Measurements from ENCODE around the gene GRIK4.

Gene GRIK4

GRCh38 chr11:120626791-120627190 lies 115.2 kb downstream of the GRIK4 start:
- H3K4me1 ChIP-seq (ENCODE audit: insufficient read depth, poor library complexity, severe bottlenecking): no peaks in the 10 kb centered on the region
- no peaks in the 10 kb centered on the region for H3K36me3 ChIP-seq (ENCODE audit: low read depth)
- TF ChIP-seq CTCF (IDR thresholded peaks at IDR 0.05; ENCODE audit: poor library complexity, severe bottlenecking): no peak
- DNase-seq (ENCODE audit: low spot score): no peak
- H3K27ac ChIP-seq (ENCODE audit: poor library complexity, severe bottlenecking): no peak overlapping the region
- H3K9me3 ChIP-seq (ENCODE audit: severe bottlenecking): no peaks in the 10 kb centered on the region
- no peak overlapping the region for H3K4me3 ChIP-seq (ENCODE audit: severe bottlenecking)
- no peaks in the 10 kb centered on the region for H3K27me3 ChIP-seq (ENCODE audit: insufficient read depth, poor library complexity, severe bottlenecking)
- ATAC-seq (ENCODE audit: low read depth): no peak

- H3K36me3 ChIP-seq (ENCODE audit: low read depth): no peaks in the 10 kb centered on the region
- DNase-seq (ENCODE audit: low spot score) (no peak), ATAC-seq (ENCODE audit: low read depth) (no peak)
- no peak overlapping the region for H3K27ac ChIP-seq (ENCODE audit: poor library complexity, severe bottlenecking)
- no peaks in the 10 kb centered on the region for H3K27me3 ChIP-seq (ENCODE audit: insufficient read depth, poor library complexity, severe bottlenecking)
- no peak overlapping the region for H3K4me3 ChIP-seq (ENCODE audit: severe bottlenecking)
- no peak for TF ChIP-seq CTCF (IDR thresholded peaks at IDR 0.05; ENCODE audit: poor library complexity, severe bottlenecking)
- no peaks in the 10 kb centered on the region for H3K4me1 ChIP-seq (ENCODE audit: insufficient read depth, poor library complexity, severe bottlenecking)
- H3K9me3 ChIP-seq (ENCODE audit: severe bottlenecking): no peaks in the 10 kb centered on the region
Measured at GRCh38 chr11:120627327-120628163, 116.0 kb downstream of the GRIK4 start.

- Histone ChIP-seq H3K4me1 (ENCODE audit: insufficient read depth, poor library complexity, severe bottlenecking) (no peaks in the 10 kb centered on the region), H3K27me3 (ENCODE audit: insufficient read depth, poor library complexity, severe bottlenecking) (no peaks in the 10 kb centered on the region), H3K36me3 (ENCODE audit: low read depth) (no peaks in the 10 kb centered on the region), H3K4me3 (ENCODE audit: severe bottlenecking) (no peak overlapping the region), H3K9me3 (ENCODE audit: severe bottlenecking) (no peaks in the 10 kb centered on the region), H3K27ac (ENCODE audit: poor library complexity, severe bottlenecking) (no peak overlapping the region)
- TF ChIP-seq CTCF (IDR thresholded peaks at IDR 0.05; ENCODE audit: poor library complexity, severe bottlenecking): no peak
- ATAC-seq (ENCODE audit: low read depth): no peak
- no peak for DNase-seq (ENCODE audit: low spot score)
Measured at GRCh38 chr11:120629407-120630080, 118.0 kb downstream of the GRIK4 start.

GRCh38 chr11:120630122-120630521 lies 118.6 kb downstream of the GRIK4 start:
- H3K4me1 ChIP-seq (ENCODE audit: insufficient read depth, poor library complexity, severe bottlenecking): no peaks in the 10 kb centered on the region
- H3K36me3 ChIP-seq (ENCODE audit: low read depth): no peaks in the 10 kb centered on the region
- no peak overlapping the region for H3K27ac ChIP-seq (ENCODE audit: poor library complexity, severe bottlenecking)
- H3K9me3 ChIP-seq (ENCODE audit: severe bottlenecking): no peaks in the 10 kb centered on the region
- no peak for TF ChIP-seq CTCF (IDR thresholded peaks at IDR 0.05; ENCODE audit: poor library complexity, severe bottlenecking)
- no peaks in the 10 kb centered on the region for H3K27me3 ChIP-seq (ENCODE audit: insufficient read depth, poor library complexity, severe bottlenecking)
- H3K4me3 ChIP-seq (ENCODE audit: severe bottlenecking): no peak overlapping the region
- ATAC-seq (ENCODE audit: low read depth) (no peak), DNase-seq (ENCODE audit: low spot score) (no peak)

- ATAC-seq (ENCODE audit: low read depth): peak; percentile 56; the same call in 1 of the 3 replicates
- Histone ChIP-seq H3K36me3 (ENCODE audit: low read depth) (no peaks in the 10 kb centered on the region), H3K27me3 (ENCODE audit: insufficient read depth, poor library complexity, severe bottlenecking) (no peaks in the 10 kb centered on the region), H3K27ac (ENCODE audit: poor library complexity, severe bottlenecking) (no peak overlapping the region), H3K4me1 (ENCODE audit: insufficient read depth, poor library complexity, severe bottlenecking) (no peaks in the 10 kb centered on the region), H3K4me3 (ENCODE audit: severe bottlenecking) (no peak overlapping the region), H3K9me3 (ENCODE audit: severe bottlenecking) (no peaks in the 10 kb centered on the region)
- no peak for DNase-seq (ENCODE audit: low spot score)
- TF ChIP-seq CTCF (IDR thresholded peaks at IDR 0.05; ENCODE audit: poor library complexity, severe bottlenecking): no peak
Measured at GRCh38 chr11:120632579-120632978, 121.0 kb downstream of the GRIK4 start.

All from RWPE2 (cell line).